Inflammatory macrophage treated with lipopolysaccharide for 1 hour (primary cell): Measurements from ENCODE around the gene DNPH1.
A peak's percentile ranks its signal among the peaks of the same experiment; 100 is the strongest.

Source experiments
- DNase-seq, 2 donors: peaks; one replicate each; pipeline ENCODE4 v3.0.0-alpha.2; 2020 to 2022

The DNPH1 gene

DNA sequence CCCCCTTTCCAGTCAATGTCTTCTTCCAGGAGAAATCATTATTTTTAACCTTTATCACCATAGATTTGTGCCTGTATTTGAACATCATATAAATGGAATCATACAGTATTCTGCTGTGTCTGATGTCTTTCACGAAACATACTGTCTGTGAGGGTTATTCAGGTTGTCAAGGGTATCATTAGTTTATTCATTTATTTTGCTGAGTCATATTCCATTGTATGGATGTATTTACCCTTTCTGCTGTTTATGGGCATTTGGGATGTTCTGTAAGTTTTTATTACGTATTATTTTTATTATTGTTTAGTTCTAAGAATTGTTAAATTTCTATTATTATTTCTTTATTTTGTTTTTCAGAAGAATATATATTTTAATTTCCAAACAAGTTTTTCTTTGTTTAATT lies 22.0 kb downstream of the DNPH1 start:
- DNase-seq: no peak

DNA sequence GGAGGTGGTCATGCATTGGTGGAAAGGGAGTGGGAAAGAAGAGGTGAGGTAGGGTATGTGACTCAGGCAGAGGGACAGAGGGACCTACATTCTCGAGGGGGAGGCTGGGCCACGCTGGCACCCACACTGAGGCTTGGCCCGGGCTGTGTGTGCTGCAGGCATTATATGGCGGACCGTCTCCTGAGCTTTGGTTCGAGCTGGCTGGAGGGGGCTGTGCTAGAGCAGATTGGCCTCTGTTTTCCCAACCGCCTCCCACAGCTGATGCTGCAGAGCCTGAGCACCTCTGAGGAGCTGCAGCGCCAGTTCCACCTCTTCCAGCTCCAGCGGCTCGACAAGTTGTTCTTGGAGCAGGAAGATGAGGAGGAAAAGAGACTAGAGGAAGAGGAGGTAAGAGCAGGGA lies 23.4 kb downstream of the DNPH1 start:
- DNase-seq: no peak

DNA sequence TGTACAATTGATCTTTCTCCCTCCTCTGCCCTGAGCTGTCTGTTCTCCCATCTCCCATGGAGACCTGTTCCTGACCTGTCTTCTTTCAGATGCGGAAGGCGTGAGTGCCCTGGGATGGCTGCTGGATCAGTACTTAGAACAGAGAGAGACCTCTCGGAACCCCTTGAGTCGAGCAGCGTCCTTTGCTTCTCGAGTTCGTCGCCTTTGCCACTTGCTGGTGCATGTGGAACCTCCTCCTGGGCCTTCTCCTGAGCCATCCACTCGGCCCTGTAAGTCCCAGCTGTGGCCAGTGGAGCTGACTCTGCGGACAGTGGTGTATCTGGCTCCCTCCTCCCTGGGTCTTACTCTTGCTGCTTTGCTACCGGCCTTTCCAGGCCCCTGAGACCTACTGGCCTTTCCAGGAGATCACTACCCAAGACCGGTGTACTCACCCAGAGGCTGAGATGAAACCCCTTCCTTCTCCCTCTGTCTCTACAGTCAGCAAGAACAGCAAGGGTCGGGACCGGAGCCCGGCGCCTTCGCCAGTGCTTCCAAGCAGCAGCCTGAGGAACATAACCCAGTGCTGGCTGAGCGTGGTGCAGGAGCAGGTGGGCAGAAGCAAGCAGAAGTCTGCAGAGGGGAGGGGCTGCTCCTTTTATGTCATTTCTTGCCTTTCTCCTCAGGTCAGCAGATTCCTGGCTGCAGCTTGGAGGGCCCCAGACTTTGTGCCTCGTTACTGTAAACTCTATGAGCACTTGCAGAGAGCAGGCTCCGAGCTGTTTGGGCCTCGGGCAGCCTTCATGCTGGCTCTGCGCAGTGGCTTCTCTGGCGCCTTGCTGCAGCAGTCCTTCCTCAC lies 24.8 kb downstream of the DNPH1 start:
- DNase-seq: no peak

DNA sequence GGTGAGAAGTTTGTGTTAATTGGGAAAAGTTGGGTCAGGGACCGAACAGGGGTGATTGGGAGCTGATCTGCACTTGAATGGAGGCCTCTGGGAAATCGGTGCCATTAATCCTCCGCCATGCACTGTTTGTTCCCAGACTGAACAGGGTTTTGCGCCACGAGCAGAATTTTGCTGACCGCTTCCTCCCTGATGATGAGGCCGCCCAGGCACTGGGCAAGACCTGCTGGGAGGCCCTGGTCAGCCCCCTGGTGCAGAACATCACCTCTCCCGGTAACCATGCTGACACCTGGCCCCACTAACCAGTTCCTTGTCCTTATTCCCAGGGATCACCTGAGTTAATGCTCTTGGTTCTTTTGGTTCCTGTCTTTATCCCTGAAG lies 25.6 kb downstream of the DNPH1 start:
- DNase-seq: no peak

DNA sequence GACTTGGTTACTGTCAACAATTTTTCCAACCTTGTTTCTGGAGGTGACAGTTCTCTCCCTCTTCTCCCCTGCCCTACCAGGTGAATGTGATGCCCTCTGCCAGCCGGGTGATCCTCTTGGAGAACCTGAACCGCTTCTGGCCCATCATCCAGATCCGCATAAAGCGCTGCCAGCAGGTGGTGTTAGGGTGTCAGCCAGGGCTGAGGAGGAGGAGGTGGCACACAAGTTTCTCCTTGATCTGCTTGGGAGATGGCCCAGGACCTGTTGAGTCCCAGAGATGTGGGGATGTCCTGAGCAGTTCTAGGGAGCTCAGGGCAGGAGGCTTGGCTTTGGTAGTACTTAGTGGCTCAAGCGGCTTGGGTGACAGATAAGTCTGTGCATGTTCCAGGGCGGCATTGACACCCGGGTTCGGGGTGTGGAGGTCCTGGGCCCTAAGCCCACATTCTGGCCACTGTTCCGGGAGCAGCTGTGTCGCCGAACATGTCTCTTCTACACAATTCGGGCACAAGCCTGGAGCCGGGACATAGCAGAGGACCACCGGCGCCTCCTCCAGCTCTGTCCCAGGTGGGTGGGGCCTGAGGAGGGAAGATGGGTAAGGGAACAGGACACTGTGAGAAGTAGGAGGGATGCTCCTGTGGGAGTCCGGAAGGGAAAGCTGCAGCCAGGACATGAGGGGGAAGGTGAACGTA lies 26.1 kb downstream of the DNPH1 start:
- no peak for DNase-seq

DNA sequence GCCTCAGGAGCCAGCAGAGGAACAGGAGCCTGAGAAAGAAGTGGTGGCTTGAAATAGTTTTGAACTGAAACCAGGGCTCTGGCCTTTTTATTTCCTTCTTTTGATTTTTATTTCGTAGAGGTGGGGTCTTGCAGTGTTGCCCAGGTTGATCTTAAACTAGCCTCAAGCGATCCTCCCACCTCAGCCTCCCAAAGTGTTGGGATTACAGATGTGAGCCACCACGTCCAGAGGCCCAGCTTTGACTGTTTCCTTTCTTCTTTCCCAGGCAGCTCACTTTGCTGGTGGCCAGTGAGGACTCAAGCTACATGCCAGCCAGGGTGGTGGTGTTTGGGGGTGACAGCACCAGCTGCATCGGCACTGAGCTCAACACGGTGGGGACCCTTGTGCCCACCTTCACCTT lies 26.8 kb downstream of the DNPH1 start:
- DNase-seq: no peak

DNA sequence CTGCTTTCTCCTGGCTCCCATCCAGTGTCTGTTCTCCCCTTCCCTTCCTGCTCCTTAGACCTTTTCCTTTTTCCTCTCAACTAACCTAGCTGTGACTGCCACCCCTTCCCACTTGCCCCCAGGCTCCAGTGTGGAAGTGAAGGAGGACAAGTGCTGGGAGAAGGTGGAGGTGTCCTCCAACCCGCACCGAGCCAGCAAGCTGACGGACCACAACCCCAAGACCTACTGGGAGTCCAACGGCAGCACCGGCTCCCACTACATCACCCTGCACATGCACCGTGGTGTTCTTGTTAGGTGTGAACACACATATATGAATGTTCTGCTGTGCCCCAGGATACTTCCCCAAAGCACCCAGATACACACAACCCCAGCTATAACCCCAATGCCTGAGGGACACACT lies 28.7 kb downstream of the DNPH1 start:
- DNase-seq: no peak

DNA sequence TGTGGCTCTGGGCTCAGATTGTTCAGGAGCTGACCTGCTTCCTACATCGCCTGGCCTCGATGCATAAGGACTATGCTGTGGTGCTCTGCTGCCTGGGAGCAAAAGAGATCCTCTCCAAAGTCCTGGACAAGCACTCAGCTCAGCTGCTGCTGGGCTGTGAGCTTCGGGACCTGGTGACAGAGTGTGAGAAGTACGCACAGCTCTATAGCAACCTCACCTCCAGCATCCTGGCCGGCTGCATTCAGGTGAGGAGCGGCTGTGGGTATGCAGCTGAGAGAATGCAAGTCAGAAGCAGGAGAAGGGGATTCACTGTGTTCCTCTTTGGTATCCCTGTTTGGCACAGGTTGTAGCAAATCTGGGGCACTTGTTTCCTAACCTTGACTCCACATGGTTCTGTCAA lies 29.4 kb downstream of the DNPH1 start:
- no peak for DNase-seq

DNA sequence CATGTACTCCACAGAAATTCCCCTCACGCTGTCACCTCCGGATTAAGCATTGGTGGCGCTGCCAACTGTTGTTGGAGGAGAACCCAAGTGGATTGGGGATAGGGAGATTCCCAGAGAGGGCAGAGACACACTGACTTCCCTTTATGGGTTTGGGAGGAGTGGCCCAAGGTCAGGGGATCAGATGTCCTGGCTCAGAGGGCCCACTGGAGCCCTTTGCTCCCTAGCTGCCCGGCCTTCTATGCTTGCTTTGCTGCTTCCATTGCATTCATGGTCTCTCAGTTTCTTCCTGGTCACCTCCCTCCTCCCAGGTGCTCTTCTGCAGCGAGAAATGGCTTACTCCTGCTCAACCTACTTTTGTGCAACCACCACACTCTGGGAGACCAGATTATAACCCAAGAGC lies 32.9 kb downstream of the DNPH1 start:
- no peak for DNase-seq

DNA sequence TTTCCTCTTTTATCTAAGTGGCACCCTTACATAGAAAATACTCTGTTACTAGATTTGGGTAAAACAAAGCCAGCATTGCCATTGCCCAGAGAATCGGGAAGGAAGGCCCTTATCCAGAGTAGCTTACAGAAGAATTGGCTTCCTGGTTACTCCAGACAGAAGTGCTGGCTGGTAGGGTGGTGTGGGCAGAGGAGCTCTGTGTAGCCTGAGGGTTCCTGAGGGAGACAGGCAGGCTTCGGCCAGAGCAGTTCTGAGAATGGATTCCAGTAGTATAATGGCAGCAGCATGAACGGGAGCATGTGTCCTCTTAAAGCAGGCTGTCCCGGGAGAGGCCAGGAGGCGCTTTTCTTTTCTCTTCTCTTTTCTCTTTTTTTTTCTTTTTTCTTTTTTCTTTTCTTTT lies 35.4 kb downstream of the DNPH1 start:
- no peak for DNase-seq

DNA sequence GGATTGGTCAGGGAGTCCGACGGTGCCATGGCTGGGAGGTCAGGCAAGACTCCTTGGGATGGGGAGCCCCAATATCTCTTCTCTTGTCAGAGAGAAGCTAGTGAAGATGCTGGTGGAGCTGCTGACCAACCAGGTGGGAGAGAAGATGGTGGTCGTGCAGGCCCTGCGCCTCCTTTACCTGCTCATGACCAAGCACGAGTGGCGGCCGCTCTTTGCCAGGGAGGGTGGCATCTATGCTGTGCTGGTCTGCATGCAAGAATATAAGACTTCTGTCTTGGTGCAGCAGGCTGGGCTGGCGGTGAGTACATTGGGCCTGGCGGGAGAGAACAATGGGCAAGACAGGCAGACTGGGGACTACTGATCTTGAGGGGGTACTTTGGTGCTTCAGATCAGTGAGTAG lies 36.4 kb downstream of the DNPH1 start:
- no peak for DNase-seq

DNA sequence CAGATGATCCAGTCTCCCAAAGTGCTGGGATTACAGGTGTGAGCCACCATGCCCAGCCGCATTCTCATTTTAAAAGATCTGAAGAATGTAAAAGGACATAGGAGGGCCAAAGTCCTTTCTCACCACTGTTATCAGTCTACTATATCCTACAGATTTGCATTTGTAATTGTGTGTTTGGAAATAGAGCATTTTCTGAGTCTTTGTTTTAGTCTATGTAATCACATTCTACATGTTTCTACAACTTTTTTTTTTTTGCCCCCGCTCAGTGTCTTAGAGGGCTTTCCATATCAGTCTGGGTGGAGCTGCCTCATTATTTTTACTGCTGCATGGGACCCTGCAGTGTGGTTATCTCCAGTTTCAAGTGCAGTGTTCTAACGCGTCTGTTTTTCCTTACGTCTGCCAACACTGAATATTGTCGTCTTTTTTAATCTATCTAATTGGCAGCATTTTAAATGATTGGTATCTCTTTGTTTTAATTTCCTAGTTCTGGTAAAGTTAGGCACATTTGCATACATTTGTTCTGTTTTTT lies 39.4 kb downstream of the DNPH1 start:
- DNase-seq: no peak

DNA sequence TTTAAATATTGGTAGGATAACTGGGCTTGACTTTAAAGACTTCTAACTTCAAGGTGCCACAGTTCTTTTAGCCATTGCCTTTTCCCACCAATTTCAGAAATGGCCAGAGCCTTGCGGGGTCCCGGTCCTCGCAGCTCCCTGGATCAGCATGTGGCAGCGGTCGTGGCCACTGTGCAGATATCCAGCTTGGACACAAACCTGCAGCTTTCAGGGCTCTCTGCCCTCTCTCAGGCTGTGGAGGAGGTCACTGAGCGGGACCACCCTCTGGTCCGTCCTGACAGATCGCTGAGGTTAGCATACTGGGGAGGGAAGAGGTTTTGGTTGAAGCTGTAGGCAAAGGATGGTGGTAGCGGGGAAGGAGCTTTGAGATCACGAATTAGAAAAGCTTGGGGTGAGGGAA lies 40.9 kb downstream of the DNPH1 start:
- DNase-seq: no peak

DNA sequence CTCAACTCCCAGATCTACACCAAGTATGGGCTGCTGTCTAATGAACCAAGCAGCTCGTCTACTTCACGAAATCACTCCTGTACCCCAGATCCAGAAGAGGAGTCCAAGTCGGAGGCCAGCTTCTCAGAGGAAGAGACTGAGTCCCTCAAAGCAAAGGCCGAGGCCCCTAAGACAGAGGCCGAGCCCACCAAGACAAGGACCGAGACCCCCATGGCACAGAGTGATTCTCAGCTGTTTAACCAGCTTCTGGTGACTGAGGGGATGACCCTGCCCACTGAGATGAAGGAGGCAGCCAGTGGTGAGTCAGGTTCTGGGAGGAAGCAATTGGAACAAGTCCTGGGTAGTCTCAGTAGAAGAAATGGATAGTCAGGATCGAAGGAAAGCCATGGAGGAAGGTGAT lies 41.5 kb downstream of the DNPH1 start:
- DNase-seq: no peak

DNA sequence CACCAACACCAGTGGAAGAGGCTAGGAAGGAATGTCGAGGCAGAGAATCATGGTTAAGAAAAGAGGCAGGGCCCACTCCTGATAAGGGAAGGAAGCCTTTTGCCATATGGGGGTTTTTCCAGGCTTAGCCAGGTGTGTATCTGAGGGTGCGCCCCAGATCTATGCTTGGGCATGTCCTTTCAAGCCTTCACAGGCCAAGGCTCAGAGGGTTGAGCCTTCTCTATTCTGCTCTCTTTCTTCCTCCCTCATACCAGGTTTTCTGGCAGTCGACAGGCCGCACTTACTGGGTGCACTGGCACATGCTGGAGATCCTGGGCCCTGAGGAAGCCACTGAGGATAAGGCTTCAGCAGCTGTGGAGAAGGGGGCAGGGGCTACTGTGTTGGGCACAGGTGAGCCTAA lies 42.6 kb downstream of the DNPH1 start:
- no peak for DNase-seq

DNA sequence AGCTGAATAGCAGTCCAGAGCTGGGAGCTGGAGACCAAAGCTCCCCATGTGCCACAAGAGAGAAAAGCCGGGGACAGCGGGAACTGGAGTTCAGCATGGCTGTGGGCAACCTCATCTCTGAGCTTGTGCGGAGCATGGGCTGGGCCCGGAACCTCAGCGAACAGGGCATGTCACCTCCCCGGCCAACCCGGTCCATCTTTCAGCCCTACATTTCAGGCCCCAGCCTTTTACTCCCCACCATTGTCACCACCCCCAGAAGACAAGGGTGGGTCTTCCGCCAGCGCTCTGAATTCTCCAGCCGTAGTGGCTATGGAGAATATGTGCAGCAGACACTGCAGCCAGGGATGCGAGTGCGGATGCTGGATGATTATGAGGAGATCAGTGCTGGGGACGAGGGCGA lies 43.3 kb downstream of the DNPH1 start:
- DNase-seq: no peak

DNA sequence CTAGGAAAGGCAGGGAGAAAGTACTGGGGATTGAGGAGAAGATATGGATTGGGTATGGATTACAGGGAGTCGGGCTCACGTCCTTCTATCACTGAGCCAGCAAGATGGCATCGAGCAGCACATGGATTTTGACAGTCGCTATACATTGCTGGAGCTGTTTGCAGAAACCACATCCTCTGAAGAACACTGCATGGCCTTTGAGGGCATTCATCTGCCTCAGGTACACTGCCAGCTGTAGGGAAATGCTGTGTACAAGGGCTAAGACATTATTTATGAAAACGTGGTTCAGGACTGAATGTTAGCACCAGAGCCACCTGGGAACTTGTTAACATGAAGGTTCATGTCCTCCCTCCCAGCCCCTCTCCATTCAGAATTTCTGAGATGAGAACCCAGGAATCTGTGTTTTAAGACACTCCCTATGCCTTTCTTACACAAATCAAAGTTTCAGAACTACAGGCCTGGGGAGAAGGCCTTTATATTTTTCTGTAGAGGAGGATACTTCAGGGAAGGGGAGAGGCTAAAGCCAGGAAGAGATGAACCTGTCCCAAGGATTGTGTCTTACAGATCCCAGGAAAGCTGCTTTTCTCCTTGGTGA lies 43.8 kb downstream of the DNPH1 start:
- no peak for DNase-seq

DNA sequence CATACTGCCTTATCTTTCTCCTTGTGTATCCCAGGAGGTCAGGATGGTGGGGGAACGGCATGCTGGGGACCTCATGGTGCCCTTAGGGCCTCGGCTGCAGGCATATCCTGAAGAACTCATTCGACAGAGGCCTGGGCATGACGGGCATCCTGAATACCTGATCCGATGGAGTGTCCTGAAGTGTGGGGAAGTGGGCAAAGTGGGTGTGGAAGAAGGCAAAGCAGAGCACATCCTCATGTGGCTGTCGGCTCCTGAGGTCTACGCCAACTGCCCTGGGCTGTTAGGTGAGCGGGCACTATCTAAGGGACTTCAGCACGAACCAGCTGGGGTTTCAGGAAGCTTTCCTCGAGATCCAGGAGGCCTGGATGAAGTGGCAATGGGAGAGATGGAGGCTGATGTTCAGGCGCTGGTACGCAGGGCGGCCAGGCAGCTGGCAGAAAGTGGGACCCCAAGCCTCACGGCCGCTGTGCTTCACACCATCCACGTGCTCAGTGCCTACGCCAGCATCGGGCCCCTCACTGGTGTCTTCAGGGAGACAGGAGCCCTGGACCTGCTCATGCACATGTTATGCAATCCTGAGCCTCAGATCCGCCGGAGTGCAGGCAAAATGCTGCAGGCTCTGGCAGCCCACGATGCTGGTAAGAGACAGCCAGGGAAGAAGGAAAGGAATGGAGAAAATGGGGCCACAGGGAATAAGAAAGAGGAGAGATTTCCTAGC lies 44.9 kb downstream of the DNPH1 start:
- no peak for DNase-seq

DNA sequence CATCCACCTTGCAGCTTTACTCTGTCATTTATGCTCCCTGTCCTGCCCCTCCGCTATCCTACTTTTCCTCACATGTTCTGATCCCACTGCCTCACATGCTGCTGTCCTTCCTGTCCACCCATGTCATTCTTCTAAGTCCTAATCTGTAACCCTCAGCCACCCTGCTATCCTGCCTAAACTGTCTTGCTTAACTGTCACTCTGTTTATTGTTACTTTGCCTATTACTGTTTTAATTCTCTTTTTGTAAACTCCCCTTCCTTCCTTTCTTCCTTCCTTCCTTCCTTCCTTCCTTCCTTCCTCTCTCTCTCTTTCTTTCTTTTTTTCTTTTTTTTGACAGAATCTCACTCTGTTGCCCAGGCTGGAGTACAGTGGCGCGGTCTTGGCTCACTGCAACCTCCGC lies 45.8 kb downstream of the DNPH1 start:
- DNase-seq: no peak

DNA sequence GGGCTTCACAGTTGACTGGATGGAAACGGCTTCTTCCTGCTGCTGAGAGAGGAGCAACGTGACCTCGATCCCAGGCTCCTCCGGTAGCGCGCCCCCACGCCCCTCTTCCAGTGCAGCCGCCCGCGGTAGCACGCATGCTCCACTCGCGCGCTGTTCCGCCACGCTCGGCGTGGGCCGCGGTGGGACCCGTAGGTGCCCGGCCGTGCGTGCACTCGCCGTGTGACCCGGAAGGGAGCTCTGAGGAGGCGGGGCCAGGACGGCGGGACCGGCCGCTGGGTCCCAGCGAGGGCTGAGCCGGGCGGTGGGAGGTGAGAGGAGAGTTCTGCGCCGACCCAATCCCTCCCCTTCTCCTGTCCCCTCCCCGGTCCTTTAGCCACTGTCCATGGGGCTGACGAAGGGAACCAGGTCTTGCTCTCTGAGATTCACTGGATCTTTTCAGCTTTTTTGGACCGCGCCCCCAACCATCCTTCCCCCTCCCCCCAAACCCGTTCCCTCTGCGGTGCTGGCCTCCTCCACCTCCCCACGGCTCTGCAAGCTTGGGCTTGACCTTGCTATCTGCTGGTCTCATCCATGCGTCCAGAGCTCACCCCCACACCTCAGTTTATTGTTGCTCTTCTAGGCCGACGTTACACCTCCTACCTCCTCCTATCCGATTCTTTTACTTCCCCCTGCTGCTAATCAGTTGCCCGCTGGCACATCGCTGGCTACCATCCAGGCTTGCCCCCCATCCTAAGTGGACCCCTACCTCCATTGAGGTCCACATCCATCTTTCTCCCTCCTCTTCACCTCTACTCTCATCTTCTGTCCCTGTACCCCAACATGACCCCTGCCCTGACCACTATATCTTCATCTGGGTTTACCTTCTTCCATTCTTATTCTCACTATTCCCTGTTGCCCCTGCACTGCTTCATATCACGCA lies 47.1 kb downstream of the DNPH1 start, which contains the start of gene CUL9:
Gene CUL9 (plus strand): TSS at position 255 of the 919 bp plus-strand sequence. CDS start 2,115 bp downstream, outside the sequence.
- peak; percentile 54 to 56 for DNase-seq

DNA sequence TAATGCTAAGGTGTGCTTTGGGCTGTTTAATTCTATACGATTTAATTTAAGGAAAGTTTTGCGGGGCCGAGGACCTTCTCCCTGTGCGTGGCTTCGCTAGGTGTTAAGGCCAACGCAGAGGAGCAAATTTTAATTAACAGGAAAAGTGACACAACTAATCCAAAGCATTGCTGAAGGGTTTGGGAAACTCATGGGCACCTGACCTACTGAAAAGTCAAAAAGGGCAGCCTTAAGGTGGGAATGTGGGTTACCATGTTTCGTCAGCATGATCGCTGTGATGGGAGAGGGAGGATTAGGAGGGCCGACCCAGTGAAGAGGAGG lies 47.7 kb downstream of the DNPH1 start:
- DNase-seq: no peak

DNA sequence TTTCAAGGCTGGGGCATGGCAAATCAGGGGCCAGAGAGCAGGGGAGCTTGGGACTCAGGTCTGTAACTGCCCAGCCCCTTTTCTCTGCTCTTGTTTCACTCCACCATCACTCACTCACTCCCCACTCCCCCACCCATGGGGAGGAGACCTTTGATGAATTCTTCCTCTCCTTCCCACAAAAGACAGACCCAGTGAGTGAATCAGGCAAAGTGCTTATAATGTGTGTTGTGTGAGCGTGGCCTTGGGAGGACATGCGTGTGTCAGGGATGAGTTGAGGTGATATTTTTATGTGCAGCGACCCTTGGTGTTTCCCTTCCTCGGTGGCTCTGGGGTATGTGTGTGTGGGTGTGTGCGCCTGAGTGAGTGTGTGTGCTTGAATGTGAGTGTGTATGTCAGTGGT lies 48.3 kb downstream of the DNPH1 start:
- DNase-seq: no peak
